Right atrium auricular region (tissue), 2 donors: ENCODE measurements around the gene SLC8A1. TPM values are rescaled to one million over a fixed set of nuclear protein-coding genes. Genes with fewer than 3 reads are reported as not detected.

Experiments used
- DNase-seq: peaks from one replicate; pipeline ENCODE4 v3.0.0-alpha.2; 2019; ENCODE audit warnings: low spot score
- H3K27ac ChIP-seq, 2 donors: fragments of 200-600 bp; sonication (generic); 1 replicate in 1 of 2; 2 replicates in 1 of 2; pipeline ENCODE4 v1.5.1; 2016 to 2019
- H3K27me3 ChIP-seq, 2 donors: fragments of 200-600 bp; sonication (generic); one replicate each; pipeline versions ENCODE4 v1.5.1 to v1.6.0; 2017 to 2019
- H3K36me3 ChIP-seq: fragments of 200-600 bp; sonication (generic); one replicate; pipeline ENCODE4 v1.5.1; 2016
- H3K4me1 ChIP-seq, 2 donors: fragments of 200-600 bp; sonication (generic); one replicate each; pipeline versions ENCODE4 v1.5.1 to v1.6.0; 2017 to 2019
- H3K4me3 ChIP-seq, 2 donors: fragments of 200-600 bp; sonication (generic); 1 replicate in 1 of 2; 2 replicates in 1 of 2; pipeline ENCODE4 v1.5.1; 2017 to 2019; ENCODE audit warnings: mild to moderate bottlenecking in 1 of 2, moderate library complexity in 1 of 2
- H3K9me3 ChIP-seq, 2 donors: fragments of 200-600 bp; sonication (generic); one replicate each; pipeline ENCODE4 v1.5.1; 2019
- total RNA-seq, 2 donors: library from RNA; depleted of rRNA; stranded (reverse); fragments of >200 nt; gene quantifications; one replicate each; pipeline ENCODE4 v1.1.0, GENCODE V29; 2016
- TF ChIP-seq, protein P1 (sequence below), 2 donors: fragments of 200-600 bp; sonication (generic); IDR thresholded peaks; one replicate each; pipeline ENCODE4 v1.5.1; 2019; ENCODE audit warnings: antibody characterized with exemption in 2 of 2

Gene SLC8A1
- total RNA-seq, 2 donors from 2014 or later = 493 to 738 TPM

GRCh38 chr2:40403233-40403836 is 48.6 kb downstream of the SLC8A1 start:
- TF ChIP-seq, protein P1, sequence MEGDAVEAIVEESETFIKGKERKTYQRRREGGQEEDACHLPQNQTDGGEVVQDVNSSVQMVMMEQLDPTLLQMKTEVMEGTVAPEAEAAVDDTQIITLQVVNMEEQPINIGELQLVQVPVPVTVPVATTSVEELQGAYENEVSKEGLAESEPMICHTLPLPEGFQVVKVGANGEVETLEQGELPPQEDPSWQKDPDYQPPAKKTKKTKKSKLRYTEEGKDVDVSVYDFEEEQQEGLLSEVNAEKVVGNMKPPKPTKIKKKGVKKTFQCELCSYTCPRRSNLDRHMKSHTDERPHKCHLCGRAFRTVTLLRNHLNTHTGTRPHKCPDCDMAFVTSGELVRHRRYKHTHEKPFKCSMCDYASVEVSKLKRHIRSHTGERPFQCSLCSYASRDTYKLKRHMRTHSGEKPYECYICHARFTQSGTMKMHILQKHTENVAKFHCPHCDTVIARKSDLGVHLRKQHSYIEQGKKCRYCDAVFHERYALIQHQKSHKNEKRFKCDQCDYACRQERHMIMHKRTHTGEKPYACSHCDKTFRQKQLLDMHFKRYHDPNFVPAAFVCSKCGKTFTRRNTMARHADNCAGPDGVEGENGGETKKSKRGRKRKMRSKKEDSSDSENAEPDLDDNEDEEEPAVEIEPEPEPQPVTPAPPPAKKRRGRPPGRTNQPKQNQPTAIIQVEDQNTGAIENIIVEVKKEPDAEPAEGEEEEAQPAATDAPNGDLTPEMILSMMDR (IDR thresholded peaks at IDR 0.05) = no peak
- Histone ChIP-seq H3K36me3 (no peaks in the 10 kb centered on the region), H3K4me3 (no peak overlapping the region), H3K9me3 (no peaks in the 10 kb centered on the region), H3K27me3 (no peaks in the 10 kb centered on the region), H3K4me1 (peaks cover 0 to 58% of the 10 kb centered on the region in 2 donors), H3K27ac (no peak overlapping the region)
- no peak for DNase-seq

- Histone ChIP-seq H3K27me3 (no peaks in the 10 kb centered on the region), H3K9me3 (no peaks in the 10 kb centered on the region), H3K4me1 (peaks cover 0 to 54% of the 10 kb centered on the region in 2 donors), H3K4me3 (no peak overlapping the region), H3K36me3 (no peaks in the 10 kb centered on the region), H3K27ac (no peak overlapping the region)
- no peak for DNase-seq
- TF ChIP-seq, protein P1 (IDR thresholded peaks at IDR 0.05) = no peak
These were observed 50.0 kb downstream of the SLC8A1 start for GRCh38 chr2:40401896-40402295.

GRCh38 chr2:40400336-40400953 is 51.4 kb downstream of the SLC8A1 start:
- H3K27me3 ChIP-seq = no peaks in the 10 kb centered on the region
- no peaks in the 10 kb centered on the region for H3K36me3 ChIP-seq
- H3K4me1 ChIP-seq = peaks cover 0 to 59% of the 10 kb centered on the region in 2 donors
- no peak overlapping the region for H3K27ac ChIP-seq
- no peak overlapping the region for H3K4me3 ChIP-seq
- TF ChIP-seq, protein P1 (IDR thresholded peaks at IDR 0.05) = no peak
- DNase-seq = no peak
- H3K9me3 ChIP-seq = no peaks in the 10 kb centered on the region

DNA sequence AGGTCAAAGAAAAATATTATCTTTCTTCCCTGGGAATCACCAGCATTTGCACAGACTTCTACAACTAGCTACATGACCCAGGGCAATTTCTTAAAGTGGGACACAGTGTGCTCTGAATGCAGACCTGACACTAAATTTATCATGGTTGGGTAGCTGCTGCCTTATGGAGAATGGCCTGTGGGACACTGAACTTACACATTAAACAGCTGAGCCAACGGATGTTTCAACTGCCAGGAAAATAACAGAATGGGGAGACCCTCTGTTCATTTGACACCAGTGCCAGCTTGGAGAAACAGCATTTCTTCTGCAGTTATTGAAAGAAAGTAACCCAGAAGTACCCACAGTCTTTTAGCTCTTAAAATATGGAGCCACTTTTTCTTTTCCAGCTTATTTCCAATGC is 54.1 kb downstream of the SLC8A1 start:
- no peaks in the 10 kb centered on the region for H3K36me3 ChIP-seq
- no peaks in the 10 kb centered on the region for H3K9me3 ChIP-seq
- TF ChIP-seq, protein P1 (IDR thresholded peaks at IDR 0.05) = no peak
- no peaks in the 10 kb centered on the region for H3K27me3 ChIP-seq
- H3K4me3 ChIP-seq = no peak overlapping the region
- DNase-seq = no peak
- peaks cover 0 to 70% of the 10 kb centered on the region in 2 donors for H3K4me1 ChIP-seq
- no peak overlapping the region for H3K27ac ChIP-seq

DNA sequence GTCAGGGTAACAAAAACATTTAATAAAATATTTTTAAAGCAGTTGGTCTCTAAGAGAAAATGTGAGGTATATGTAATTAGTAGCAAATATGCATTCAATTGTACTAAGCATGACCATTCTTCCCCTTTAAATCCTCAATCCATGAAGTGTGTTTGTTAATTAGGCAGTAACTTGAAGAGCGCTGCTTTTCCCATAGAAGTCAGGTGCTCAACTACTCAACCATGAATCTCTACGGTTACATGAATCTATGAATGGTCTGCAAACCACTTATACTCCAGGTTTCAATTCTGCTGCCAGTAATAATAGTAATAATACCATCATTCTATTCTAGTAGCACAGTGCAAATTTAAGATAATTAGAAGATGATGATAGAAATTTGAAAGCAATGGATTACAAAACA is 55.8 kb downstream of the SLC8A1 start:
- no peak for DNase-seq
- no peak overlapping the region for H3K27ac ChIP-seq
- TF ChIP-seq, protein P1 (IDR thresholded peaks at IDR 0.05) = no peak
- no peaks in the 10 kb centered on the region for H3K9me3 ChIP-seq
- no peaks in the 10 kb centered on the region for H3K27me3 ChIP-seq
- peaks cover 0 to 73% of the 10 kb centered on the region in 2 donors for H3K4me1 ChIP-seq
- no peaks in the 10 kb centered on the region for H3K36me3 ChIP-seq
- H3K4me3 ChIP-seq = no peak overlapping the region
